Psoas muscle (tissue), 8 donors: Measurements from ENCODE around the gene BNIP5. TPM values are rescaled to one million over a fixed set of nuclear protein-coding genes. Genes with fewer than 3 reads are reported as not detected.

Experiments used
- ATAC-seq, 4 donors: fragments of 200-7000 bp; cut with Tn5 transposase; one replicate each; pipeline ENCODE4 v1.9.1; 2020; ENCODE audit warnings: moderate library complexity in 3 of 4, mild to moderate bottlenecking in 2 of 4
- DNase-seq, 2 donors: peaks; one replicate each; pipeline ENCODE4 v3.0.0-alpha.2; 2020
- H3K27ac ChIP-seq: fragments of 200-600 bp; one replicate; pipeline ENCODE4 v1.8.0; 2022
- H3K27me3 ChIP-seq, 3 donors: fragments of 200-600 bp in 1 of 3; one replicate each; pipeline versions ENCODE4 v1.6.1 to v1.8.0; 2013 to 2022; ENCODE audit warnings: low read length in 2 of 3, mild to moderate bottlenecking in 2 of 3, moderate library complexity in 1 of 3; ENCODE audit not compliant: insufficient read depth in 3 of 3
- H3K36me3 ChIP-seq, 2 donors: fragments of 200-600 bp in 1 of 2; one replicate each; pipeline versions ENCODE4 v1.6.1 to v1.8.0; 2013 to 2022; ENCODE audit warnings: low read depth in 1 of 2, mild to moderate bottlenecking in 1 of 2, moderate library complexity in 1 of 2; ENCODE audit not compliant: insufficient read depth in 1 of 2
- H3K4me1 ChIP-seq: fragments of 200-600 bp; one replicate; pipeline ENCODE4 v1.8.0; 2022
- H3K4me3 ChIP-seq: fragments of 200-600 bp; one replicate; pipeline ENCODE4 v1.8.0; 2022; ENCODE audit warnings: mild to moderate bottlenecking
- H3K9me3 ChIP-seq: fragments of 200-600 bp; one replicate; pipeline ENCODE4 v1.8.0; 2022
- WGBS, 3 donors: extraction: QIAGEN DNeasy Blood & Tissue Kit; methylation state at CpG; one replicate each; pipeline versions ENCODE4 v1.1.6 to v1.1.7; 2013; 5-methylcytosine and 5-hydroxymethylcytosine counted together
- intact Hi-C, 2 donors: fragments of 100-400 bp; cut with DNase I; formaldehyde crosslinking; loops; one replicate each; pipeline versions ENCODE4 v1.11.0 to v1.14.2; 2022
- polyA plus RNA-seq, 3 donors: library from polyadenylated mRNA; stranded (reverse); fragments of 200-250 nt; gene quantifications; one replicate each; pipeline ENCODE4 v1.2.3, GENCODE V29; 2013
- total RNA-seq, 4 donors: library from RNA; stranded (reverse); fragmentation: NEBNext Ultra II Directional in 2 of 4; extraction: Animal tissue kit (Norgen Biotek cat#: 25700) in 2 of 4; gene quantifications; one replicate each; pipeline versions ENCODE4 v1.2.1 to v1.2.4, GENCODE V29; 2021 to 2023
- TF ChIP-seq, protein P1 (sequence below): fragments of 200-600 bp; IDR thresholded peaks from one replicate; pipeline ENCODE4 v1.8.0; 2022; ENCODE audit warnings: antibody characterized with exemption
- donor health status: healthy with polysubstance abuse.
- donor health status: DM: no; HTN: no; CAD: no; lungs with moderate emphysema.
- donor health status: Bipolar disorder and iron deficiency.
- donor health status: healthy.
- donor health status: DM: yes; HTN: yes; CAD: no.
- donor health status: DM: no; HTN: no; CAD: no.
- donor health status: DM: no; HTN: no; CAD: no.
- donor health status: DM: yes; HTN: yes; CAD: no.

Gene BNIP5
- total and polyA plus RNA-seq, 7 donors, result 0.01 TPM; not detected in 6

DNA sequence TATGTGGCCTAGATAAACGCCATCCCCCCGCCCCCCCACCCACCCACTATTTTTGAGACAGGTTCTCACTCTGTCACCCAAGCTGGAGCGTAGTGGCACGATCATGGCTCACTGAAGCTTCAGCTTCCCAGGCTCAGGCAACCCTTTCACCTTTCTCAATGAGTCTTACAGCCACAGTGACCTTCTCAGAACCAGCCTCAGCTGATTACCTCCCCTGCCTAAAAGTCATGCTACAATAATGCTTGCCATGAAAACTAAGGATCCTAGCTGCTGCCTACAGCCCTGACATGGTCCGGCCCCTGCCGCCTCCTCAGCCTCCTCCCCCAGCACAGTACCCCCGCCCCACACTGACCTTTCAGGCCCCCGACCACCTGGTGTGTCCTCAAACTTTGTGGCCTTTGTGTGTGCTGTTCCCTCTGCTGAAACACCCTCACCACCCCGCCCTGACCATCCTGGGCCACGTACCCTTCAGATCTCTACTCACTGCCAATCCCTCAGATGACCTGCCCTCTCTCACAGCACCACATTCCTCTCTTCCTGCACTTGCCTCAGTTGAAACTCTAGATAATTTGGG, 35.5 kb downstream of the BNIP5 start:
- Histone ChIP-seq H3K9me3 (no peaks in the 10 kb centered on the region), H3K4me1 (no peaks in the 10 kb centered on the region), H3K27me3 (peaks cover 0 to 10% (median 0%) of the 10 kb centered on the region in 3 donors), H3K4me3 (no peak overlapping the region), H3K36me3 (no peaks in the 10 kb centered on the region), H3K27ac (no peak overlapping the region)
- TF ChIP-seq, protein P1, sequence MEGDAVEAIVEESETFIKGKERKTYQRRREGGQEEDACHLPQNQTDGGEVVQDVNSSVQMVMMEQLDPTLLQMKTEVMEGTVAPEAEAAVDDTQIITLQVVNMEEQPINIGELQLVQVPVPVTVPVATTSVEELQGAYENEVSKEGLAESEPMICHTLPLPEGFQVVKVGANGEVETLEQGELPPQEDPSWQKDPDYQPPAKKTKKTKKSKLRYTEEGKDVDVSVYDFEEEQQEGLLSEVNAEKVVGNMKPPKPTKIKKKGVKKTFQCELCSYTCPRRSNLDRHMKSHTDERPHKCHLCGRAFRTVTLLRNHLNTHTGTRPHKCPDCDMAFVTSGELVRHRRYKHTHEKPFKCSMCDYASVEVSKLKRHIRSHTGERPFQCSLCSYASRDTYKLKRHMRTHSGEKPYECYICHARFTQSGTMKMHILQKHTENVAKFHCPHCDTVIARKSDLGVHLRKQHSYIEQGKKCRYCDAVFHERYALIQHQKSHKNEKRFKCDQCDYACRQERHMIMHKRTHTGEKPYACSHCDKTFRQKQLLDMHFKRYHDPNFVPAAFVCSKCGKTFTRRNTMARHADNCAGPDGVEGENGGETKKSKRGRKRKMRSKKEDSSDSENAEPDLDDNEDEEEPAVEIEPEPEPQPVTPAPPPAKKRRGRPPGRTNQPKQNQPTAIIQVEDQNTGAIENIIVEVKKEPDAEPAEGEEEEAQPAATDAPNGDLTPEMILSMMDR, result no peak
- intact Hi-C loops, result loop anchor here in 1 of 2 donors (5.0 kb wide), 1 partner anchor 56 kb away; no protein-coding TSS in a partner anchor
- DNase-seq (no peak), ATAC-seq (no peak)
- WGBS, 3 donors, result 77 to 80% (median 78%) methylated on average over 10 of the region's 10 CpGs

DNA sequence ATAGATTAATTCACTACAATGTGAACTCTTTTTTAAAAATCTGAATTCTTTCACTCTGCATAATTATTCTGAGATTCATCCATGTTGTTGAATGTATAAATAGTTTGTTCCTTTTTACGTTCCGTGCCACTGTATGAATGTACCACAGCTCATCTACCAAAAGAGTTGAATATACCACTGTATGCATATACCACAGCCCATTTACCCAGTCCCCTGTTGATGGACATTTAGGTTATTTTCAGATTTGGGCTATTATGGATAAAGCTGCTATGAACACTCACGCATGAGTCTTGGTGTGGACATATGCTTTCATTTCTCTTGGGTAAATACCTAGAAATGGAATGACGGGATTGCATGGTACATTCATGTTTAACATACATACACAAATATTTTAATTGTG, 38.7 kb downstream of the BNIP5 start:
- Histone ChIP-seq H3K4me1 (no peaks in the 10 kb centered on the region), H3K4me3 (no peak overlapping the region), H3K9me3 (no peaks in the 10 kb centered on the region), H3K27me3 (peaks cover 0 to 10% (median 0%) of the 10 kb centered on the region in 3 donors), H3K27ac (no peak overlapping the region), H3K36me3 (no peaks in the 10 kb centered on the region)
- no peak for ATAC-seq
- 85 to 89% (median 86%) methylated on average over 4 of the region's 4 CpGs for WGBS, 3 donors
- TF ChIP-seq, protein P1, result no peak
- DNase-seq, result no peak
- intact Hi-C loops, result no loop called here

DNA sequence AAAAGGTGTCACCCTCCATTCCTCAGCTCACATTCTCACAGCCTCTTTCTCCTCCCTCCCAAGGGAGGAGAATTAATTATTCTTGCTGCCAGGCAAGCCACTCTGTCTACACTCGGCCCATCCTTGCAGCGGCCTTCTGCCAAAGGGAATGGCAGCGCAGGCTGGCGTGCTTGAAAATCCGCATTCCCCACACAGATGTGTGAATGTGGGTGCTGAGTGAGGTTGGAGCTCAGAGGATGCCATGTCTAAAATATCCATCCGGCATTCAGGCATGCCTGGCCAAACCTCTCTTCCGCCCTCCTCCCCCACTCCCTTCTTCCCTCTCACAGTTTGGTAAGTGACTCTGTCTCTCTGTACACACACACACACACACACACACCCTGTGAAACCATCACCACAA, 39.2 kb downstream of the BNIP5 start:
- Histone ChIP-seq H3K36me3 (no peaks in the 10 kb centered on the region), H3K27ac (no peak overlapping the region), H3K9me3 (no peaks in the 10 kb centered on the region), H3K4me3 (no peak overlapping the region), H3K27me3 (peaks cover 0 to 10% (median 0%) of the 10 kb centered on the region in 3 donors), H3K4me1 (no peaks in the 10 kb centered on the region)
- TF ChIP-seq, protein P1, result no peak
- 61 to 63% (median 61%) methylated on average over 7 of the region's 7 CpGs for WGBS, 3 donors
- ATAC-seq (no peak), DNase-seq (no peak)
- intact Hi-C loops, result no loop called here

DNA sequence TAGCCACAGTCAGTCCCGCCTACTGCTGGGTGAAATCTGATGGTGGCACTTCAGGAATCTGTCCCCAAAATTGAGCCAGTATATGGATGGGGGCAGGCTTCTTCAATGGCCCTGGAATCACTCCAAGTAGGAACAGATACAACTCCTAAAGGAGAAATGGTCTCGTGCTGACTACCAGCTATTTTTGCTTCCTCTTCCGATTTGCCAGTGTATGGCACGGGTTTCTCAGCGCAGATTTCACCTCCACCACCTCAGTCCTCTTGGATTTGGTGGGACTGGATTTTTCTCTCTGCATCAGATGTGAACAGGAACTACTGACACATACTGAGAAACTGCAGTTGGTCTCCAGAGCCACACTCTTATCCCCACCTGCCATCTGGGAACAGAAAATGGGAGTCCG, 39.6 kb downstream of the BNIP5 start:
- no peaks in the 10 kb centered on the region for H3K9me3 ChIP-seq
- H3K27ac ChIP-seq, result no peak overlapping the region
- TF ChIP-seq, protein P1, result no peak
- DNase-seq, result no peak
- intact Hi-C loops, result no loop called here
- no peaks in the 10 kb centered on the region for H3K4me1 ChIP-seq
- H3K4me3 ChIP-seq, result no peak overlapping the region
- H3K36me3 ChIP-seq, result no peaks in the 10 kb centered on the region
- no peak for ATAC-seq
- WGBS, 3 donors, result 71 to 75% (median 73%) methylated on average over 6 of the region's 6 CpGs
- peaks cover 0 to 7% (median 2%) of the 10 kb centered on the region in 3 donors for H3K27me3 ChIP-seq

DNA sequence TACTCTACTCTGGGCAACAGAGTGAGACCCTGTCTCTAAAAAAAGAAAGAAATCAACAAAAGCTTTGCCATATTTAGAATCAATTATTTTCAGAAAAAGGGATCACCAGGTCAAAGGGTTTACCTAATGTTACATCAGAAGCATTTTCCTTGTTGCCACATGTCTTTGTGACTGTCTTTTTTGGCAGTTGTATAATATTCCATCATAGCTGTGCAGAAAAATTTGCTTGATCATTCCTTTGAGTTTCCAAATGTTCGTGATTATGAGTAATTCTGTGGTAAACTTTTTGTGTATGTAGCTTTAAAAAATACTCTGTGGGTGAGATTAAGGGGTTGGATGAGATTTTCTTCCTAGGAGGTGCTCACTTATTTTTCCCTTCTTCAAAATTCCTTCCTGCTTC, 40.4 kb downstream of the BNIP5 start:
- Histone ChIP-seq H3K4me3 (no peak overlapping the region), H3K27me3 (peaks cover 0 to 2% (median 0%) of the 10 kb centered on the region in 3 donors), H3K36me3 (no peaks in the 10 kb centered on the region), H3K4me1 (no peaks in the 10 kb centered on the region), H3K9me3 (no peaks in the 10 kb centered on the region), H3K27ac (no peak overlapping the region)
- ATAC-seq, result no peak
- DNase-seq, result no peak
- WGBS, 3 donors, result 31 to 62% (median 49%) methylated on average over 1 of the region's 1 CpG
- intact Hi-C loops, result no loop called here
- TF ChIP-seq, protein P1, result no peak
